H1 (cell line): ENCODE data around the gene C2orf92. TPM values are rescaled to one million over a fixed set of nuclear protein-coding genes. Genes with fewer than 3 reads are reported as not detected.

ENCODE experiments used
- CBX5 ChIP-seq: fragments of 300-800, 300-1000 bp; sonication (generic); IDR thresholded peaks from 2 replicates; pipeline ENCODE4 v1.7.1; 2016; ENCODE audit warnings: antibody characterized with exemption, low read length, low read depth
- CREB1 ChIP-seq: IDR thresholded peaks from 2 replicates; pipeline ENCODE4 v1.6.1; 2012; ENCODE audit warnings: inconsistent platforms
- EGR1 ChIP-seq: IDR thresholded peaks from 2 replicates; pipeline ENCODE4 v1.6.1; 2011; ENCODE audit warnings: low read depth, low read length, borderline replicate concordance
- EZH2 ChIP-seq: fragments of 200-600 bp; sonication (generic); IDR thresholded peaks from 2 replicates; pipeline ENCODE4 v1.7.1; 2012; ENCODE audit warnings: low read depth, mild to moderate bottlenecking, moderate library complexity, low read length, inconsistent platforms; ENCODE audit not compliant: severe bottlenecking
- FOSL1 ChIP-seq: IDR thresholded peaks from 2 replicates; pipeline ENCODE4 v1.6.1; 2011; ENCODE audit warnings: mild to moderate bottlenecking, low read depth, low read length, moderate library complexity; ENCODE audit not compliant: insufficient read depth
- HDAC6 ChIP-seq: IDR thresholded peaks from one replicate; pipeline ENCODE4 v1.7.1; 2012; ENCODE audit warnings: low read depth, mild to moderate bottlenecking, inconsistent platforms, low read length, moderate library complexity
- KDM1A ChIP-seq: fragments of 200-600, 300-600 bp; sonication (generic); IDR thresholded peaks from 2 replicates; pipeline ENCODE4 v1.7.1; 2016; ENCODE audit warnings: mild to moderate bottlenecking, low read length, borderline replicate concordance
- KDM4A ChIP-seq: IDR thresholded peaks from one replicate; pipeline ENCODE4 v1.7.1; 2012; ENCODE audit warnings: low read depth, mild to moderate bottlenecking, moderate library complexity, low read length, inconsistent platforms; ENCODE audit not compliant: severe bottlenecking
- KDM5A ChIP-seq: fragments of 200-600 bp; IDR thresholded peaks from 2 replicates; pipeline ENCODE4 v1.7.1; 2012; ENCODE audit warnings: mild to moderate bottlenecking, low read length, inconsistent platforms, mixed read lengths
- MAFK ChIP-seq: IDR thresholded peaks from 2 replicates; pipeline ENCODE4 v1.6.1; 2012; ENCODE audit warnings: low read depth, mild to moderate bottlenecking, improper control_type of control experiment, low read length
- NRF1 ChIP-seq: IDR thresholded peaks from 2 replicates; pipeline ENCODE4 v1.6.1; 2011; ENCODE audit warnings: mild to moderate bottlenecking, low read depth, low read length, improper control_type of control experiment
- POLR2AphosphoS5 ChIP-seq: IDR thresholded peaks from 2 replicates; pipeline ENCODE4 v1.6.1; 2011; ENCODE audit warnings: low read depth, low read length
- RAD21 ChIP-seq, 2 experiments: IDR thresholded peaks in 1 of 2; conservative IDR thresholded peaks in 1 of 2; 2 replicates each; pipeline ENCODE4 v1.6.1; 2011; ENCODE audit warnings: low read depth in 2 of 2, low read length in 2 of 2, improper control_type of control experiment in 1 of 2, inconsistent platforms in 1 of 2, mild to moderate bottlenecking in 1 of 2, moderate library complexity in 1 of 2
- RBBP5 ChIP-seq: IDR thresholded peaks from 2 replicates; pipeline ENCODE4 v1.7.1; 2012; ENCODE audit warnings: low read depth, mild to moderate bottlenecking, inconsistent platforms, low read length, moderate library complexity, borderline replicate concordance
- SIN3A ChIP-seq, 2 experiments: IDR thresholded peaks in 1 of 2; conservative IDR thresholded peaks in 1 of 2; 2 replicates each; pipeline ENCODE4 v1.6.1; 2011 to 2012; ENCODE audit warnings: low read length in 2 of 2, improper control_type of control experiment in 1 of 2, low read depth in 1 of 2, mild to moderate bottlenecking in 1 of 2
- SP1 ChIP-seq: IDR thresholded peaks from 2 replicates; pipeline ENCODE4 v1.6.1; 2011; ENCODE audit warnings: low read depth, low read length
- SP4 ChIP-seq: IDR thresholded peaks from 2 replicates; pipeline ENCODE4 v1.6.1; 2012; ENCODE audit warnings: low read length, inconsistent platforms
- polyA plus RNA-seq, 7 experiments: library from polyadenylated mRNA; depleted of rRNA in 3 of 7; stranded (reverse) in 5 of 7; unstranded in 2 of 7; fragments of >200 nt in 5 of 7; fragments of 200-250 nt in 2 of 7; gene quantifications; 1 replicate in 5 of 7; 2 replicates in 1 of 7; 4 replicates in 1 of 7; pipeline versions ENCODE4 v1.2.1 to v1.2.3, GENCODE V29; 2011 to 2013; ENCODE audit warnings: missing spikeins in 2 of 7, mixed read lengths in 2 of 7
- total RNA-seq: library from RNA; stranded (reverse); fragmentation: NEBNext Ultra II Directional; extraction: Animal tissue kit (Norgen Biotek cat#: 25700); gene quantifications from 2 replicates; pipeline ENCODE4 v1.2.1, GENCODE V29; 2021
- TF ChIP-seq, protein P1 (sequence below): IDR thresholded peaks from 2 replicates; pipeline ENCODE4 v1.6.1; 2012; ENCODE audit warnings: inconsistent platforms
- TF ChIP-seq, protein P2 (sequence below): IDR thresholded peaks from 2 replicates; pipeline ENCODE4 v1.6.1; 2011; ENCODE audit warnings: low read depth, mild to moderate bottlenecking, low read length; ENCODE audit not compliant: insufficient read depth

C2orf92 gene
- total and polyA plus RNA-seq, 2 of the 8 experiments (the other 6 are each of a cell fraction or from before 2014, with no cell fraction given), result 2.3 to 3.7 TPM

DNA sequence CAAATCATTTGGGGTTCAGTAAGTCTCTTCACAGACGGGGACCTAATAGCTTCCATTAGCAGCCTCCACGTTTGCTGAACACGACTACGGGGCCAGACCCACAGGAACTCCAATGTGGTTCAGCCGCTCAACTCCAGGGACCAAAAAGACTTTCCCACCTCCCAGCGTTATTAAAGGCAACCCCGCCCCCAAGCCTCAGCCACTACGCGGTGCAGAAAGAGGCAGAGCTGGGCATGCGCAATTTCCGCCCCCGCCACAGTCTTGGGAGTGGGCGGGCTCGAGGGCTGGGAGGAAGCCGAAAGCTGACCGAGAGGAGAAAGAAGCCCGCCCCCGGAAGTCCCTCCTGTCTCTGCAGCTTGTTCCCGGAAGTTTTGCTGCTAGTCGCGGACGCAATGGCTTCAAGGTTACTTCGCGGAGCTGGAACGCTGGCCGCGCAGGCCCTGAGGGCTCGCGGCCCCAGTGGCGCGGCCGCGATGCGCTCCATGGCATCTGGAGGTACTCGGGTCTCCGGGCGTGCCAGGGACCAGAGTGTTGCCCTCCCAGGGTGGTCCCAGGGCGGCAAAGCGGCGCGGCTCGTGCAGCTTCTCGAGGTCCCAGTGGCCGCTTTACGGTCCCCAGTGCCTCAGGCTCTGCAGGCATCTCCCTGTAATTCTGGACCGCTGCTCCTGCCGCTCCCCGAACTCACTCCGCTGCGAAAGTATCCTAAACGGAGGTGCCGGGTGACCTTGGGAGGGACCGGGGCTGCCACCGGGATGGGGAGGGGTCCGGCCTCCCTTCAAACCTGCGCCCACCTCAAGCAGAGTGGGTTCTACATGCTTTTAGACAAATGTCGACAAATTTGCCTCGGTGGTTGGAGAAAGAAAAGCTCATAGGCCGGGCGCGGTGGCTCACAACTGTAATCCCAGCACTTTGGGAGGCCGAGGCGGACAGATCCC, 23.6 kb upstream of the C2orf92 start, which contains the start of gene COX5B (continued):
- no peak for TF ChIP-seq RBBP5
- TF ChIP-seq, protein P1, sequence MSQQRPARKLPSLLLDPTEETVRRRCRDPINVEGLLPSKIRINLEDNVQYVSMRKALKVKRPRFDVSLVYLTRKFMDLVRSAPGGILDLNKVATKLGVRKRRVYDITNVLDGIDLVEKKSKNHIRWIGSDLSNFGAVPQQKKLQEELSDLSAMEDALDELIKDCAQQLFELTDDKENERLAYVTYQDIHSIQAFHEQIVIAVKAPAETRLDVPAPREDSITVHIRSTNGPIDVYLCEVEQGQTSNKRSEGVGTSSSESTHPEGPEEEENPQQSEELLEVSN, result peak; percentile 18
- TF ChIP-seq FOSL1, result no peak
- no peak for TF ChIP-seq CBX5
- no peak for TF ChIP-seq CREB1
- no peak for TF ChIP-seq KDM4A
- no peak for TF ChIP-seq RAD21 (IDR thresholded peaks at IDR 0.05 in 1 of 2, conservative IDR thresholded peaks at IDR 0.05 in 1 of 2; ENCODE audit: low read depth in 2 of 2, low read length in 2 of 2)
- peak; percentile 99 for TF ChIP-seq EGR1
- TF ChIP-seq KDM5A, result no peak; the same call in 1 of the 2 replicates
- no peak for TF ChIP-seq EZH2
- TF ChIP-seq NRF1, result peak; percentile 71
- peak in 1 of 2 experiments; percentile 78; a peak in 1 of 4 replicates for TF ChIP-seq SIN3A (conservative IDR thresholded peaks at IDR 0.05 in 1 of 2, IDR thresholded peaks at IDR 0.05 in 1 of 2; ENCODE audit: low read depth in 1 of 2, low read length in 2 of 2)
- peak; percentile 69 for TF ChIP-seq POLR2AphosphoS5
- no peak for TF ChIP-seq SP1
- no peak for TF ChIP-seq KDM1A
- TF ChIP-seq, protein P2, sequence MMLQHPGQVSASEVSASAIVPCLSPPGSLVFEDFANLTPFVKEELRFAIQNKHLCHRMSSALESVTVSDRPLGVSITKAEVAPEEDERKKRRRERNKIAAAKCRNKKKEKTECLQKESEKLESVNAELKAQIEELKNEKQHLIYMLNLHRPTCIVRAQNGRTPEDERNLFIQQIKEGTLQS, result no peak
- no peak for TF ChIP-seq MAFK
- TF ChIP-seq SP4, result no peak
- TF ChIP-seq HDAC6, result no peak
